Epidermal melanocyte (primary cell): ENCODE results near the gene KCNAB2.

ENCODE experiments used
- DNase-seq: peaks from one replicate; pipeline ENCODE4 v3.0.0; 2011; ENCODE audit warnings: low spot score; ENCODE audit not compliant: insufficient read length

The KCNAB2 gene

GRCh38 chr1:6077506-6077905, 31.8 kb downstream of the KCNAB2 start:
- no peak for DNase-seq

- DNase-seq = no peak
These were observed 32.2 kb downstream of the KCNAB2 start for GRCh38 chr1:6077919-6078318.

- DNase-seq = no peak
These were observed 34.8 kb downstream of the KCNAB2 start for GRCh38 chr1:6080469-6080868.

- no peak for DNase-seq
These were observed 36.2 kb downstream of the KCNAB2 start for GRCh38 chr1:6081901-6082300.

- DNase-seq = no peak
These were observed 36.8 kb downstream of the KCNAB2 start for GRCh38 chr1:6082430-6082971.

- DNase-seq = no peak
These were observed 37.7 kb downstream of the KCNAB2 start for GRCh38 chr1:6083385-6083784.

GRCh38 chr1:6083801-6084446, 38.2 kb downstream of the KCNAB2 start:
- no peak for DNase-seq

- no peak for DNase-seq
These were observed 39.2 kb downstream of the KCNAB2 start for GRCh38 chr1:6084781-6085495.

- DNase-seq = no peak
These were observed 40.0 kb downstream of the KCNAB2 start for GRCh38 chr1:6085666-6086065.

GRCh38 chr1:6086358-6086757, 40.7 kb downstream of the KCNAB2 start:
- no peak for DNase-seq

- DNase-seq = no peak
These were observed 41.2 kb downstream of the KCNAB2 start for GRCh38 chr1:6086762-6087376.

- no peak for DNase-seq
These were observed 41.7 kb downstream of the KCNAB2 start for GRCh38 chr1:6087377-6087772.

- no peak for DNase-seq
These were observed 42.3 kb downstream of the KCNAB2 start for GRCh38 chr1:6087958-6088357.

- no peak for DNase-seq
These were observed 43.3 kb downstream of the KCNAB2 start for GRCh38 chr1:6088956-6089355.

GRCh38 chr1:6090288-6090687, 44.6 kb downstream of the KCNAB2 start:
- no peak for DNase-seq

- no peak for DNase-seq
These were observed 45.5 kb downstream of the KCNAB2 start for GRCh38 chr1:6090996-6091822.

- DNase-seq = no peak
These were observed 46.1 kb downstream of the KCNAB2 start for GRCh38 chr1:6091823-6092109.

GRCh38 chr1:6092211-6092610, 46.5 kb downstream of the KCNAB2 start:
- DNase-seq = no peak

GRCh38 chr1:6093071-6093470, 47.4 kb downstream of the KCNAB2 start:
- DNase-seq = no peak

- no peak for DNase-seq
These were observed 47.9 kb downstream of the KCNAB2 start for GRCh38 chr1:6093611-6094010.

- DNase-seq = no peak
These were observed 48.6 kb downstream of the KCNAB2 start for GRCh38 chr1:6094246-6094645.
